Measurements from ENCODE around the gene PARL.
"Not testable (repeated sequence)": the region's sequence is repeated elsewhere in the genome, so short reads cannot be mapped to it uniquely, and the experiment has no call there.

Gene PARL

GRCh38 chr3:183904833-183905780 lies 20.4 kb upstream of the PARL start:
- DNase-seq, result no peak

GRCh38 chr3:183898028-183898431 lies 13.3 kb upstream of the PARL start:
- DNase-seq, result no peak

- no peak for DNase-seq
Observed at GRCh38 chr3:183897606-183898005, 12.9 kb upstream of the PARL start.

GRCh38 chr3:183896610-183897009 lies 11.9 kb upstream of the PARL start:
- no peak for DNase-seq

GRCh38 chr3:183896184-183896583 lies 11.5 kb upstream of the PARL start:
- no peak for DNase-seq

GRCh38 chr3:183895774-183896173 lies 11.1 kb upstream of the PARL start:
- DNase-seq, result no peak

GRCh38 chr3:183895296-183895695 lies 10.6 kb upstream of the PARL start:
- peak; percentile 34 for DNase-seq

- no peak for DNase-seq
Observed at GRCh38 chr3:183892610-183893214, 8.0 kb upstream of the PARL start.

GRCh38 chr3:183885766-183886165 lies 1.1 kb upstream of the PARL start:
- no peak for DNase-seq

- DNase-seq, result no peak
Observed at GRCh38 chr3:183884097-183884426, 618 bp downstream of the PARL start.

- DNase-seq, result no peak
Observed at GRCh38 chr3:183883291-183884096, 1.2 kb downstream of the PARL start.

- DNase-seq, result no peak
Observed at GRCh38 chr3:183880121-183880520, 4.6 kb downstream of the PARL start.

- no peak for DNase-seq
Observed at GRCh38 chr3:183879243-183879642, 5.4 kb downstream of the PARL start.

GRCh38 chr3:183878071-183878470 lies 6.6 kb downstream of the PARL start:
- no peak for DNase-seq

- DNase-seq, result not testable (repeated sequence)
Observed at GRCh38 chr3:183877227-183877626, 7.5 kb downstream of the PARL start.

- DNase-seq, result no peak
Observed at GRCh38 chr3:183875411-183875810, 9.3 kb downstream of the PARL start.

- no peak for DNase-seq
Observed at GRCh38 chr3:183873914-183874313, 10.8 kb downstream of the PARL start.

GRCh38 chr3:183871541-183871940 lies 13.1 kb downstream of the PARL start:
- no peak for DNase-seq

GRCh38 chr3:183870563-183870962 lies 14.1 kb downstream of the PARL start:
- DNase-seq, result no peak

GRCh38 chr3:183868796-183869195 lies 15.9 kb downstream of the PARL start:
- no peak for DNase-seq

- DNase-seq, result no peak
Observed at GRCh38 chr3:183862610-183863009, 22.1 kb downstream of the PARL start.

- DNase-seq, result no peak
Observed at GRCh38 chr3:183857863-183858262, 26.8 kb downstream of the PARL start.

- no peak for DNase-seq
Observed at GRCh38 chr3:183854318-183855035, 30.2 kb downstream of the PARL start.

Data from NCI-H446 treated with DMSO at 0.1 percent for 48 hours (cell line).